Omental fat pad (tissue), 4 donors: ENCODE measurements around the gene NSG1. TPM values are rescaled to one million over a fixed set of nuclear protein-coding genes. Genes with fewer than 3 reads are reported as not detected.
"Not testable (repeated sequence)": the region's sequence is repeated elsewhere in the genome, so short reads cannot be mapped to it uniquely, and the experiment has no call there.

Experiments
- ATAC-seq: fragments of 150-250 bp; one replicate; pipeline ENCODE4 v1.9.1; 2016; ENCODE audit warnings: mild to moderate bottlenecking, moderate library complexity; ENCODE audit not compliant: low FRiP score
- DNase-seq: peaks from one replicate; pipeline ENCODE4 v3.0.0-alpha.2; 2019; ENCODE audit warnings: low spot score
- total RNA-seq, 4 donors: library from RNA; depleted of rRNA; stranded (reverse); fragments of >200 nt; gene quantifications; one replicate each; pipeline ENCODE4 v1.1.0, GENCODE V29; 2016
- TF ChIP-seq, protein P1 (sequence below), 3 donors: fragments of 450-650 bp; IDR thresholded peaks; one replicate each; pipeline ENCODE4 v1.5.1; 2016 to 2017; ENCODE audit warnings: antibody characterized with exemption in 3 of 3, mild to moderate bottlenecking in 3 of 3, moderate library complexity in 2 of 3

The NSG1 gene
- total RNA-seq, 4 donors from 2014 or later: 1.6 to 15.3 (median 6.3) TPM

DNA sequence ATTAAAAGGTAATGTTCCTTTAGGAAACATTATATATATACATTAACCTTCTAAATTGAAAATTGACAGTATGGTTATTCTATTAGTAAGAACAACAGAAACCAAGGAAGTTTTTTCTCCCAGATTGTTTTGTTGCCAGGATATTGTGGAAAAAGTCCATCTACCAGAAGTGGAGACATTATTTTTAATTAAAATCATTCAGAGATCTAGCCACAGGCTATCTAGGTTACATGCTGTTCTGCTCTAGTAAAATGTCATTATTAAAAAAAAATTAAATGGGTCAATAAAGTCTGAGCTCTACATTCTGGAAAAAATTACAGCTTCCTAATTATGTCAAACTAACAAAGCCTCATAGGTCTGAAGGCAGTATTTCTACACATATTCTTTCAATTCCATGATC lies 74.3 kb downstream of the NSG1 start:
- no peak for ATAC-seq
- TF ChIP-seq, protein P1, sequence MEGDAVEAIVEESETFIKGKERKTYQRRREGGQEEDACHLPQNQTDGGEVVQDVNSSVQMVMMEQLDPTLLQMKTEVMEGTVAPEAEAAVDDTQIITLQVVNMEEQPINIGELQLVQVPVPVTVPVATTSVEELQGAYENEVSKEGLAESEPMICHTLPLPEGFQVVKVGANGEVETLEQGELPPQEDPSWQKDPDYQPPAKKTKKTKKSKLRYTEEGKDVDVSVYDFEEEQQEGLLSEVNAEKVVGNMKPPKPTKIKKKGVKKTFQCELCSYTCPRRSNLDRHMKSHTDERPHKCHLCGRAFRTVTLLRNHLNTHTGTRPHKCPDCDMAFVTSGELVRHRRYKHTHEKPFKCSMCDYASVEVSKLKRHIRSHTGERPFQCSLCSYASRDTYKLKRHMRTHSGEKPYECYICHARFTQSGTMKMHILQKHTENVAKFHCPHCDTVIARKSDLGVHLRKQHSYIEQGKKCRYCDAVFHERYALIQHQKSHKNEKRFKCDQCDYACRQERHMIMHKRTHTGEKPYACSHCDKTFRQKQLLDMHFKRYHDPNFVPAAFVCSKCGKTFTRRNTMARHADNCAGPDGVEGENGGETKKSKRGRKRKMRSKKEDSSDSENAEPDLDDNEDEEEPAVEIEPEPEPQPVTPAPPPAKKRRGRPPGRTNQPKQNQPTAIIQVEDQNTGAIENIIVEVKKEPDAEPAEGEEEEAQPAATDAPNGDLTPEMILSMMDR (IDR thresholded peaks at IDR 0.05): no peak
- DNase-seq: no peak

DNA sequence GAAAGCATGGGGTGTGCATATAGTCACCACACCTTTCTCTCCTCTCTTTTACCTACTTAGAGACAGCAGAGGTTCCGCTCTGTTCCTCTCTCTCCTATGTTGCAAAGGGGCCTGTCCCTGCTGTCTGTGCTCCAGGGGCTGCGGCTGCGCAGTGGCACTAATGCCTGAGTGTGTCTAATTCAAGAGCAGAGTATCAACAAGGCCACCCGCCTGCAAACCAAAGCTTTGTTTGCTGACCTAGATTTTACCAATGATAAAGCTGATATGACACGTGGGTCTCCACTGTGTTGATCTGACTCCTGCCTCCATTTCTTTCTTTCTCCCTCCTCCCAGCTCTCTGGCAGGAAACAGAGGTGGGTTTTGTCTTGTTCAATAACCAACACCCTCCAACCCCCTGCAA lies 74.9 kb downstream of the NSG1 start:
- DNase-seq (no peak), ATAC-seq (no peak)
- TF ChIP-seq, protein P1 (IDR thresholded peaks at IDR 0.05): no peak

DNA sequence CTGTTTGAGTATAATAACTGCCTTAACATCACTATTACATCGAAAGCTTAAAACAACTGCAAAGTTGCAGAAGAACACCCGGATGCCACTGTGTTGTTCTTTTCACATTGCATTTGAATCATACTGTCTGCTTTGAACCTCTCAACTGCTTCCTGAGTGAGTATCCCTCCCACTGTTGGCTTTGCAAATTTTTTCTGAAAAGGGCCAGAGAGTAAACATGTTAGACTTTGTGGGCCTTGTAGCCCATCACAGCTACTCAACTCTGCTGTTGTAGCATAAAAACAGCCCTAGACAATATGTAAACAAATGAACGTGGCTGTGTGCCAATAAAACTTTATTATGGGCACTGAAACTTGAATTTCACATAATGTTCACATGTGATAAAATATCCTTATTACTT lies 76.1 kb downstream of the NSG1 start:
- TF ChIP-seq, protein P1 (IDR thresholded peaks at IDR 0.05): no peak
- ATAC-seq: no peak
- no peak for DNase-seq

DNA sequence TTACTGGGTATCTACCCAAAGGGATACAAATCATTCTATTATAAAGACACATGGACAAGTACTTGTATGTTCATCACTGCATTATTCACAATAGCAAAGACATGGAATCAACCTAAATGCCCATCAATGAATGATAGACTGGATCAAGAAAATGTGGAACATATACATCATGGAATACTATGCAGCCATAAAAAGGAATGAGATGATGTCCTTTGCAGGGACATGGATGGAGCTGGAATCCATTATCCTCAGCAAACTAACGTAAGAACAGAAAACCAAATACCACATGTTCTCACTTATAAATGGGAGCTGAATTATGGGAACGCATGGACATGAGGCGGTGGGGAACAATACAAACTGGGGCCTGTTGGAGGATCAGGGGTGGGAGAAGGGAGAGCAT lies 78.3 kb downstream of the NSG1 start:
- not testable (repeated sequence) for ATAC-seq, DNase-seq

Other genes starting within 250 kb of the NSG1 start
- gene OTOP1, start 160.2 kb upstream of the NSG1 start, total RNA-seq: not detected
- gene TMEM128, start 138.9 kb upstream of the NSG1 start, total RNA-seq: 10 to 100 TPM in 3 of 4 donors, 1 to 10 TPM in 1; 9.4 to 27.3 (median 15.3) TPM
- gene LYAR, start 96.9 kb upstream of the NSG1 start, total RNA-seq: 10 to 100 TPM; 13.1 to 40.7 (median 15.5) TPM
- gene ZBTB49, start 96.9 kb upstream of the NSG1 start, total RNA-seq: 10 to 100 TPM in 1 of 4 donors, 1 to 10 TPM in 3; 3.1 to 10.7 (median 7.6) TPM
- gene STX18, start 154.9 kb downstream of the NSG1 start, total RNA-seq: 10 to 100 TPM; 17.7 to 30.1 (median 23.0) TPM